CMK (cell line): Measurements from ENCODE around the gene NME5.

Experiments
- DNase-seq: peaks from one replicate; pipeline ENCODE4 v3.0.0-alpha.2; 2010; ENCODE audit warnings: low read depth

Gene NME5

GRCh38 chr5:138132543-138132942, 6.7 kb downstream of the NME5 start:
- DNase-seq = no peak

GRCh38 chr5:138129347-138129746, 9.9 kb downstream of the NME5 start:
- no peak for DNase-seq

GRCh38 chr5:138128334-138128733, 10.9 kb downstream of the NME5 start:
- no peak for DNase-seq

GRCh38 chr5:138115254-138115653, 24.0 kb downstream of the NME5 start:
- DNase-seq = no peak

- no peak for DNase-seq
Observed at GRCh38 chr5:138111937-138112336, 27.3 kb downstream of the NME5 start.

- DNase-seq = no peak
Observed at GRCh38 chr5:138111181-138111580, 28.0 kb downstream of the NME5 start.

GRCh38 chr5:138110266-138110963, 28.8 kb downstream of the NME5 start:
- DNase-seq = no peak

GRCh38 chr5:138109463-138110265, 29.6 kb downstream of the NME5 start:
- DNase-seq = no peak

- DNase-seq = no peak
Observed at GRCh38 chr5:138107213-138107612, 32.0 kb downstream of the NME5 start.

GRCh38 chr5:138105709-138106108, 33.5 kb downstream of the NME5 start:
- DNase-seq = no peak

- no peak for DNase-seq
Observed at GRCh38 chr5:138103319-138103637, 36.0 kb downstream of the NME5 start.

- DNase-seq = no peak
Observed at GRCh38 chr5:138102454-138103318, 36.5 kb downstream of the NME5 start.

- DNase-seq = no peak
Observed at GRCh38 chr5:138096997-138097828, 42.0 kb downstream of the NME5 start.

GRCh38 chr5:138096363-138096762, 42.9 kb downstream of the NME5 start:
- DNase-seq = no peak

GRCh38 chr5:138095100-138095907, 43.9 kb downstream of the NME5 start:
- DNase-seq = no peak

GRCh38 chr5:138093036-138093435, 46.2 kb downstream of the NME5 start:
- no peak for DNase-seq

- no peak for DNase-seq
Observed at GRCh38 chr5:138092301-138092700, 46.9 kb downstream of the NME5 start.

GRCh38 chr5:138091685-138092084, 47.5 kb downstream of the NME5 start:
- no peak for DNase-seq

- no peak for DNase-seq
Observed at GRCh38 chr5:138083702-138084101, 55.5 kb downstream of the NME5 start, which contains the start of gene WNT8A. Gene WNT8A (plus strand): TSS chr5:138084033. CDS start chr5:138084128, 95 bp downstream.

GRCh38 chr5:138082033-138082432, 57.2 kb downstream of the NME5 start:
- DNase-seq = no peak
